ENCODE results near the gene THEM4.
"Not testable (repeated sequence)": the region's sequence is repeated elsewhere in the genome, so short reads cannot be mapped to it uniquely, and the experiment has no call there.

Gene THEM4

DNA sequence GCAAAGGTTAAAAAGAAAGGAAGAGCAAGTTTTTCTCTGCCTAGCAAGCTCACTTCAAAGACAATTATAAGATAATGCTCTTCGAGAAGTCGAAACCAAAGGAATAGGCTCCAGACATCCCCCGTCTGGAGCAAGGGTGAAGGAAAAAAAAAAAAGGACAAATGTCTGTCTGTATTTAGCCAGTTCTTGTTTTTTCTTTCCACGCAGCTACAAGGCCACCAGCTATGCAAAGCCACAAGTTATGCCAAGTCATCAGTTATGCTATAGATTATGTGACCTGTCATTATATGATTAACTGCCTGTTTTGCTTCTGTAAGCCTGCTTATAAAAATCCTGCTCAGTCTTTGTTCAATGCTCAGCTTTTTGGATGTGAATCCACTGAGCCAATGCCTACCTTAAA lies 53.4 kb downstream of the THEM4 start:
- no peak for DNase-seq

DNA sequence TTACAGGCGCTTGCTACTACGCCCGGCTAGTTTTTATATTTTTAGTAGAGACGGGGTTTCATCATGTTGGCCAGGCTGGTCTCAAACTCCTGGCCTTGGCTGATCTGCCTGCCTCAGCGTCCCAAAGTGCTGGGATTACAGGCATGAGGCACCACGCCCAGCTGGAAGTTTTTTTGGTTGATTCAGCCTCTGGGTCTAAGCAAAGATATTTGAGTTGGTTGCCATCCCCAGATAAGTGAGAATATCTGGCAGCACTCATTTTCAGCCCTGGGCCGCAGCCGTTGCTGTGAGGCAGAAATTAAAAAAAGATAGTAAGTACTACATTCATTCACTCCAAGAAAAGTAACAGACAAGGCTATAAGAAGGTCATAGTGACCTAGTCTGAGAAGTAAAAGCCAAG lies 53.8 kb downstream of the THEM4 start:
- DNase-seq: not testable (repeated sequence)

DNA sequence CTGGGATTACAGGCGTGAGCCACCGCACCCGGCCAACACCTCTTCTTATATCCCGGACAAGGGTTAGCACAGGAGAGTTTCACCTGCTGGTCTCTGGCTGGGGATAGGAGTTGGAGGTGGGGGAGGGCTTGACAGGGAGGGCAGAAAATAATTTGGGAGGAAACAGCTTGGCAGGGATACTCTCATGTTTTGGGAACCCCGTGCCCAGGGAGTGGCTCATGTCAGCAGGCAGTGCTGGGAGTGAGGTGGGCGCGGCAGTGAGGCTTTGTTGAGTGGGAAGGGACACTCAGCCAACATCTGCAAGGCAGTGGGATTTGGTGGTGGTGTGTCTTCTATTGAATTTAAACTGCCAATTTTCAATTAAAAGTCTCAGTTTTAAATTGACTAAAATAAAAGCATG lies 54.7 kb downstream of the THEM4 start:
- no peak for DNase-seq

DNA sequence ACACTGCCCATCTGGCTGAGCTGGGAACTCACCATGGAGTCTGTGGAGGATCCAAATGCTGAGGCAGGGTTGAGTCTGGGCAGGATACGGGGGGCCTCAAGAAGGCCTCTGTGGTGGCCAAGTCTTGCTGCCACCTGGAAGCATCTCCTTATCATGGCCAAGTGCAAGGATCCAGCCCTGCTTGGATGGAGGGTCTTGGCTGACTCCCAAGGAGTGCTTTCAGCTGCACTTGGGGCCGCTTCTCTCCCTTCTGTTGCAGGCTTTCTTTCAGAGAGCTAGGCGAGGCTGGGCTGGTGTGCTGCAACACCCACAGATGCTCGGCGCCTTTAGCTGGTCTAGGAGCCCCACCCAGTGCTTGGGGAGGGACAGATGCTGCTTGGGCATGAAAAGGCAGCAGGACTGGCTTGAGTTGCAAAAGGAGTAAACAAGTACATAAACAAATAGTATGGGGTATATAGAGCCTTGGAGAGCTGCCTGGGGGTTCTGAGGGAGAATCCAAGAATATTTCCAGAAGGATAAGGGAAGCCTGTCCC lies 55.8 kb downstream of the THEM4 start, which contains the start of gene THEM5:
TSS of gene THEM5 (minus strand) at position 302 of the 533 bp plus-strand sequence. CDS start at position 155, 147 bp downstream.
- no peak for DNase-seq

DNA sequence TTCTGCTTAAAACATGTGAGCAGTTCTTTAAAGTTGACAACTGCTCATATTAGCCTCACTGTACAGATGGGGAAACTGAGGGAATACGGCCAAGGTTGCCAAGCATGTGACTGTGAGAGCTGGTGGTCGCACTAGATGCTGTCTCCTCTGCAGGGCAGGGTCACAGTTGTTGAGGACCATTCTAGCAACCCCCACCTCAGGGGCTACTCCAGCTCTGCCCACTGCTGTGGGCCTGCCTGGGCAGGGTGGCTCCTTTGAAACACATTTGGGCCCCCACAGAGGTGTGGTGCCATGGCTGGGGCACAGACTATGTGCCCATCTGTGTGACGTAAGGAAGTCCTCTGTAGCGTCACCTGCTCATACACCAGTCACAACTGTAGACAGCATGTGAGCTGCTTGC lies 56.6 kb downstream of the THEM4 start:
- no peak for DNase-seq

DNA sequence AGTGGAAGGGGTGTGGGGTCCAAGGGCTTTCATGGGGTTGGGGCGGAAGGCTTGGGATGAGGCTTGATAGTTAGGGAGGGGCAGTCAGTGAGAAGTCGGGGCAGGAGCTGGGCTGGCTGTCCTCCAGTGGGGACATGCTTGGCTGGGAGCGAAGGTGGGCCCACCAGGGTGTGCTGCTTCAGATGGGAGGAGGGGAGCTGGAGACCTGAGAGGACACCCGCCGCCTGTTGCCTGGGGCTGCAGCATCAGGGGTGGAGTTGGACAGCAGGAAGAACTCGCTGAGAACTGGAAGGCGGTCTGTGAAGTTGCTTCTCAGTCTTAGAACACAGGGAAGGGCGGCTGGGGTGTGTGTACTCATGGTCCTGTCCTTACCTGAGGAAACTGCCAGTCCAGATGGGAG lies 57.4 kb downstream of the THEM4 start:
- peak; percentile 6 for DNase-seq

DNA sequence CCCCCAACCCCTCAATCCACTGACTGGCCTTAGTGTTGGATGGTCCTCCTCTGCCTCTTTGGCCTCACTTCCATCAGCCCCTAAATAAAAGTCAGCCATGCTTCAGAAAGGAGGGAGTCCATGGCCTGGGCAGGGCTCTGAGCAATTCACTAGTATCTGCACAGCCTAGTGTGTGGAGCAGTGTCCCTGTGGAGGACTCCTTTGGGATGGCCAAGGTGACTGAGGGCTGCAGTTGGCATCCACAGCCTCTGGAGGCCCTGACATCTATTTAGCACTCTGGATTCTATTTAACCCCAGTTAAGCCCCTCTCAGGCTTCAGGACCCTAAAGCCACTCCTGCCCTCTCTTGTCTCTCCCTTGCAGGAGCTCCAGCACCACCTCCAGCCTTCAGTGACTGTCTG lies 59.4 kb downstream of the THEM4 start:
- peak; percentile 7 for DNase-seq

DNA sequence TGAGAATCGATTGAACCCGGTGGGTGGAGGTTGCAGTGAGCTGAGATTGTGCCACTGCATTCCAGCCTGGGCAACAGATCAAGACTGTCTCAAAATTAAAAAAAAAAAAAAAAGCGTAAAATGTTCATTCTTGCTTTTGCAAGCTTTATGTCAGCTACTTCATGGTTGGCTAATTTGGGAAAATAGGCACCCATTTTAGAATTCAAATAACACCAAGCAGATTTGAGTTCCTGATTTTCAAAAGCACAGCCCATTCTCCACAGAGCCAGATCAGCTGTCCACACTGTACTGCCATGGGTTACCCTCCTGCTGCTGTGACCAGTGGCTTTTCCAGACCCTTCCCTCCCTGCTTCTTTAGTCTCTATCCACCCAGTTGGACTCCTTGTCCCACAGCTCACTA lies 60.2 kb downstream of the THEM4 start:
- DNase-seq: no peak

DNA sequence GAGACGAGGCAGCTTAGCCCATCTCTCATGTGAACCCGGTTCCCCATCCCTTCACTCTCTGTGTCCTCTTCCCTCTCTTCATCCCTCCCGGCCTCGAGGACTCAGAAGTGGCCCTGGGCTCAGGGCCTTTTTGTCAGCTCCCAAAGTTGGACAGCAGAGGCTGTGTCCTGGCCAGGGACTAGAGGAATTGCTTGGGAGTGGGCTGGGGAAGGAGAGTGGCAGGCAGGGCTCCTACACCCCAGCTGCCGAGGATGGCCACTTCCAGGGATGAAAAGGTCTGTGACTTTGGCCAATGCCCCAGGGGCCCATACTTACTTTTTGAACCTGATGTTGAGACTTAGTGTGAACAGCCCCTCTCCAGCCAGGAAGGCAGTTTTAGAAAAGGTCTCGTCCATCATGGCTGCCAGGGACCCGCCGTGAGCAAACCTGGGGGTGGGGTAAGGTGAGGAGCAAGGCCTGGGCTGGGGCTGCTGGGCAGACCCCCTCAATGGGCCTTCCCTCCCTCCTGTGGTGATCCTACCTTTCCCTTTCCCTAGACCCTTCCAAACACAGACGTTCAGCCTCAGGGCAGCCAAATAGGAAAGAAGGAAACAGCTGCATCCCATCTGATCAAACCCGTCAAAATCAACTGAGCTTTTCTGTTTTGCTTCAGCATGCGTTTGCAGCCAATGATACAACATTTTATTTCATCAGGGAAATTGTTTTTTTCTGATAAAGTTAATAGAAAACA lies 61.3 kb downstream of the THEM4 start:
- DNase-seq: no peak

DNA sequence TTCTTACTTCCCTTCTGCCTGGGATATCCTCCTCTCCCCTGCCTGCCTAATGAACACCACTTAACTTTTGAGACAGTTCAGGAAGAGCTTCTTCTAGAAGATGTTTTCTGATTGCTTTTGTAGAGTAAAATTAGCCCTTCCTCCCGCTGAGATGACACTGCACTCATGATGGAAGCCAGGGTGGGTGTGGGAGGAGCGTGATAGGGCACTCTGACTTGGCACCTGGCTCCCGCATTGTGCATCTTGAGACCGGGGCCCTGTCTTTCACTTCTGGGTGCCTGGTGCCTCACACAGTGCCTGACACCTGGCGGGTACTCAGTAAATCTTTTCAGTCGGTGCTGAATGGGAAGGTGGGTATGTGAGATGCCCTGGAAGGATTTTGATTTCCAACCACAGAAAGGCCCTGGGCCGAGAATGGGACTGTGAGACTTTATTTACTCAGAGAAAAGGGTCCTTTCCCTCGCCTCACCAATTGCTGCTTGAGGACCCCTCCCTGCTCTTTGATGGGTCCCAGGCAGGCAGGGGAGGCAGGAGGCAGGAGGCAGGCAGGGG lies 62.5 kb downstream of the THEM4 start:
- no peak for DNase-seq

DNA sequence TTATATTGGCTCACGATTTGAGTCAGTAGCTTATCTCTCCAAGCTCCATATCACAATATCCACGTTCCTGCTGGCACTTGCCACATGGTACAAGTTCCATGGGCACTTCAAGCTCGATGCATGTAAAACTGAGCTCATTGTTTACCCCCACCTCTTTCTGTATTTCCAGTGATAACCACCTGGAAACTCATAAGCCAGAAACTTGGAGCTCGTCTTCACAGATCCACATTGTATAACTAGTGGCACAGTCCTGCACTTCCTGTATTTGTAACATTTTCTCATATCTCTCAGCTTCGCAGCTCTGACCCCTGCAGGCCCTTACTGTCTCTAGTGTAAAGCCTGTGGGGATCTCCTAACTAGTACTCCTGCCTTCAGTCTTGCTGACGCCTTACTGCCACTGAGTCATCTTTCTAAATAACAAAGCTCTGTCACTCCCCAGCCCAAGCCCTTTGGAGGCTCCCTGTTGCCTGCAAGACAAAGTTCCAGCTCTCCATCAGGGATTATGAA lies 63.2 kb downstream of the THEM4 start:
- no peak for DNase-seq

DNA sequence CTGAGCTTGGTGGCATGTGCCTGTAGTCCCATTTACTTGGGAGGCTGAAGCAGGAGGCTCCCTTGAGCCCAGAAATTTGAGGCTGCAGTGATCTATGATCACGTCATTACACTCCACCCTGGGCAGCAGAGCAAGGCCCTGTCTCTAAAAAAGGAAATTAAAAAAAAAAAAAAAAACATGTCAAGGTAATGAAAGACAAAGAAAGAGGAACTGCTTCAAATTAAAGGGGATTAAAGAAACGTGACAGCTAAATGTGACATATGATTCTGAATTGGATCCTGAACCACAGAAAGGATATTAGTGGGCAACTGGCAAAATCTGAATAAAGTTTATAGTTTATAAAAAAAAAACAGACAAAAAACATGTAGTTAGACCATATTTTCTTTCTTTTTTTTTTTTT lies 65.9 kb downstream of the THEM4 start:
- no peak for DNase-seq

DNA sequence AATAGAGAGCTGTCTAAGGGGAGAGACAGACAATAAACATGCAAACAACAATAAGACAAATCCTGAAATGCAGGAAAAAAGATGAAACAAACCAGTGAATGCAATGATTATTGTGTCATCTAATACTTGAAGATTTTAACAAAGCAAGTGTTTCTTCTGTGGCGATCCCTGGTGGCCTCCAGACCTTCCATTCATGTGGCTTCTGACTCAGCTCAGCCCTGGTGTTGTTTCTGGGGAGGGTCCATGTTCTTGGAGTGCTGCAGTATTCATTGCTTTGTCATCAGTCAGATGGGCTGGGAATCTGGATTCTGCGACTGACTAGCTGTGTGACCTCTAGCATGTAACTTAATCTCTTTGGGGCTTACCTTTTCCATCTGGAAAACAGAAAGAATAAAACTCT lies 68.2 kb downstream of the THEM4 start:
- DNase-seq: no peak

DNA sequence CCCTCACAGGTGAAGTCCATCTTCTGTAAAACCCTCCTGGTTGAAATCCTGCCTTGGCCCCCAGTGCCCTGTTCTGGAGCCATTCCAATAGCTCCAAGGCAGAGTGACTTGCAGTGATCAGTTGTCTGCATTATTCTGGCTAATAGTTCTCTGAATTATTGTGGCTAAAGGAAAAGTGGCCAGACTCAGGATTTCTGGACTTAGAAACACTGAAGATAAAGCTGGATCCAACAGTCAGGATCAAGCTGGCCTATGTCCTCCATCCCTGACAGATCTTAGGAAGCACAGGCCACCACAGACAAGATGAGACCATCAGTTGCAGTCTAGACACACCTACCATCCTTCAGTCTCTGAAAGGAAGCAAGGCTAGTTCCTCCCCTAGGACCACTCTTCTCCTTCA lies 68.9 kb downstream of the THEM4 start:
- no peak for DNase-seq

DNA sequence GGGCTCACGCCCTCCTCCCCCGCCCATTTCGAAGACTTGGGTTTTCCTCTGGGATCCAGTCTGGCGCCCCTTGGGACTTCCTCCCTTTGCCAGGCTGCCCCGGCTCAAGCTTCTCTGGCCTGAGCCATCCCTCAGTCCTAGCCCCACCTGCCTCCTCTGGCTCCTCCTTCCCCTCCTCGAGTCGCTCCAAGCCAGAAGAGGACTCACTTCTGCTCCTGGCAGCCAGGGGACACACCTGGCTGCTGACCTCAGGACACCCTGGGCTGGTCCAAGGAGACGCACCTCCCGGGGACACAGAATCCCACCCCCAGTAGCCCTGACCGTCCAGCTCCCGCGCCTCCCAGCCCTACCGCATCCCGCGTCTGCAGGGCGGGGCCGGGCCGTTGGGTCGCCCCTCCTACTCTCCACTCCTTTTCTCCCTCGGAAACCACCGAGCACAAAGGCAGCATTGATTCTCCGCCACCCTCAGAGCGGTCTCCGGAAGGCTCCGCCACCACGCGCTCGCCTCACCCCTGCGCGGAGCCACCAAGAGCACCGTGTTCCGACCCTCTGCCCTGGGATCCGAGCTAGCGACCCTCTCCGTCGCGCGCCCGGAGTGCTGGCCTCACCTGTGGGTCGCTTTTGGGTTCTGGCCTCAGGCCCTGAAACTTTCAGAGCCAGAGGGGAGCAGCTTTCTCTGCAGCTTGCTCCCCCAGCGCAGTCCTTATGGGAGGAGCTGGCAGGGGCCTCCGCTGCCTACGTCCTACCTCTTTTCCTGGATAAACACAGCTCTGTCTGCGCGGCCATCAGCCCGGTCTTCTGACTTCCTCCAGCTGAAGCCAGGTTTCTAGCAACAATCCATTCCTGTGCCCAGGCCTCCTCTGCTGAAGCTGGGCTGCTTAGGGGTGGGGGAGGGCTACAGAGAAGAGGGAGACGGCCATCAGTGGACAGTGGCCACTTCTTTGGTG lies 69.6 kb downstream of the THEM4 start, which contains the start of gene C2CD4D:
TSS of gene C2CD4D (minus strand) at position 364 of the 947 bp plus-strand sequence. CDS start 831 bp downstream, outside the sequence.
- peak; percentile 93 for DNase-seq

DNA sequence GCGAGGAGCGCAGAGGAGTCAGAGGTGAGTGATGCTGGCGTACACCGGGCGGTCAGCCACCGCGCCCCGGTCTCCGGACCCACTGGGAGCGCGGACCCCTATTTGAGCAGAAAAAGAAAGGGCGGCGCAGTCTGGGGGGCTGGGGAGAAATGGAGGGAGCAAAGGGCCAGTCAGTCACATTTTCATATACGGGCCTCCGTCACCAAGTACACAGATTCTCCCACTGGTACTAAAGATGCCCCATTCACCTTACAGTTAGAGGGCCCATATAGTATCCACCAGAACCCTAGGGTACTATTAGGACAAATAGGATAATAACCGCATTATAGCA lies 70.3 kb downstream of the THEM4 start:
- DNase-seq: no peak

DNA sequence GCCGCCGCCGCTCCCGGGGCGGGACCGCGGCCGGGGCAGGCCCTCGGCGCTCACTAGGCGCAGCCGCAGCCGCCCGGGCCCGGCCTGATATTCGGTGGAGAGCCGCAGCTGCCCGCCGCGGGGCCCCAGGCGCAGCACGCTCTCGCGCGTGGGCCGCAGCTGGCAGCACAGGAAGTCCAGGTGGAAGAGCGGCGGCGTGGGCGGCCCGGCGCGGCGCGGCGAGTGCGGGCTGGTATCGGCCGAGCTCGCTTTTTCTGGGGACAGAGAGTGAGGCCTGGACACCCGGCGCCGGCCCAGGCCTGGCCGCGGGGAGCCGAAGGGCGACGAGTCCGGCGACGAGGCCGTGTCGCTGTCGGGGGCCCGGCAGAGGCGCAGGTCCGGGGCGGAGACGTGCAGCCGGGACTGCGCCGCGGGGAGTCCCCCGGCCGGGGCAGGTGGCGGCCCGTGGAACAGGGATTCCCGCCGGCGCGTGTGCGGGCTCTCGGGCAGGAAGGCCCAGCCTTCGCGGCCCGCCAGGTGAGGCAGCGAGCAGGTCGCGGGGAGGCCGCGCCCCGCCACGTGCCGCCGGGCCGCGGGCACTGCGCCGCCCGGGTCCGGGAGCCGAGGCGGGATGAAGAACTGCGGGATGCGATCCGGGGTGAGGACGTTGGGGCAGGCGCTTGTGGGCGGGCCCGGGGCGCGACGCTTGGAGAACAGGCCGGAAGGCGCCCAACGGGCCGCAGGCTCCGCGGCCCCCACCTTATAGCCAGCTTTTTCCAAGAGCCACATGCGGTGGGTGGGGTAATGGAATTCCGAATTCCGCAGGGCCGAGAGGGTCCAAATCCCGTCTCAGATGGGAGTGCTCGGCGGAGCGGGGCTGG lies 70.9 kb downstream of the THEM4 start:
- DNase-seq: no peak

DNA sequence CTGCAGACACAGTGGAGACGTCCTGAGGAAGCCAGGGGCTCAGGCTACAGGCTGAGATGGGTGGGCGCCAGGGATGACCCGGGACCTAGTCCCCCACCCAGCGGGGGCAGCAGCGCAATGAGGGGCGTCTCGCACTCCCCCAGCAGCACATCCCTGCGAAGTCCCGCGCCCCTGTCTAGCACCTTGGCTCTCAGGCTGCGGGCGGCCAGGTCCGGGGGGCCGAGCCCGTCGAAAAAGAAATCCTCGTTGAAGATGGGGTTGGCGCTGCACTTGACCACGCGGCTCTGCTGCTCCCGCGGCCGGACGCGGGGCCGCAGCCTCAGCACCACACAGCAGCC lies 71.5 kb downstream of the THEM4 start:
- DNase-seq: no peak

DNA sequence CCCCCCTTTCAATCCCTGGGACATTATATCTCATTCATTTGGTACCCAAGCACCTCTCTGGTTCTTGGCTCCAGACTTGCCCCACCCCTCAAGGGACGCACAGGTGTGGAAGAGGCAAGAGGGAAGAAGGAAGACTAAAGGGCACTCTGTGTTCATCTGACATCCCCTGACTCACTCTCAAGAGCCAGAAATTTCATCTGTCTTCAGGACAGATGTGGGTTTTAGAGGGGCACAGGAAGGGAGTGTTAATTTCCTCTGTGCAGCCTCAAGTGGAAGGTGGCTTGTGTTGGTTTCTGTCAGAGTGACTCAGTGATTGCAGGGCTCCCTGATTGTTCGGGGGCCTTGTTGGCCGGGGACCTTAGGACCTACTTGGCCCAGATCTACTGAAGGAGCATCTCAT lies 72.1 kb downstream of the THEM4 start:
- DNase-seq: no peak

DNA sequence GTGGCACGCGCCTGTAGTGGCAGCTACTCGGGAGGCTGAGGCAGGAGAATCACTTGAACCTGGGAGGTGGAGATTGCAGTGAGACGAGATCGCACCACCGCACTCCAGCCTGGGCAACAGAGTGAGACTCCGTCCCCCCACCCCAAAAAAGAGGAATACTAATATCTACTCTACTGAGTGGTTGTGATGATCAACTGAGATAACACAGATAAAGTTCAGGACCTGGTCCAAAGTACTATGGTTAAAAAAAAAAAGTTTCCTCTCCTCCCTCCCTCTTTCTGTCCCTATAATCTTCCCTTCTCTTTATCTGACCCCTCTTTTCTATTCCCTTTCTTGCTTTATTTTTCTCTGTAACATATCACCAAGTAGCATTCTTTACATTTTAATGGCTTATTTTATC lies 73.7 kb downstream of the THEM4 start:
- no peak for DNase-seq

DNA sequence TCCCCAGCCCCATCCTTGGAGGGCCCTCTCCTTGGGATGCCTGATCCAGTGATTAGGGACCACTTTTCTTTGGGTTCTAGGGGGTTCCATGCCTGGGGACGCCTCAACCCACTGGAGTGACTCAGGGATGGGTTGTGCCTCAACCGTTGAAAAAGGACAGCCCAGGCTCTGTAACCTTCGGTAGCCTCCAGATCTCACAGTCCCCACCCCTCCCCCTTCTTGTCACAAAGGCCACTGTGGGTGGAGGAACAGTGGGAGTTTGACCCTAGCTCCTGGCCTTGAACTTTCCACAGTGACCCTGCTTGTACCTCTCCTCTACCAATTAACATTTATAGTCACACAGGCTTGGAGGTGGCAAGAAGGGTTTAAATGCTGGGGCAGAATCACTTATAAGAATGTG lies 75.1 kb downstream of the THEM4 start:
- no peak for DNase-seq

DNA sequence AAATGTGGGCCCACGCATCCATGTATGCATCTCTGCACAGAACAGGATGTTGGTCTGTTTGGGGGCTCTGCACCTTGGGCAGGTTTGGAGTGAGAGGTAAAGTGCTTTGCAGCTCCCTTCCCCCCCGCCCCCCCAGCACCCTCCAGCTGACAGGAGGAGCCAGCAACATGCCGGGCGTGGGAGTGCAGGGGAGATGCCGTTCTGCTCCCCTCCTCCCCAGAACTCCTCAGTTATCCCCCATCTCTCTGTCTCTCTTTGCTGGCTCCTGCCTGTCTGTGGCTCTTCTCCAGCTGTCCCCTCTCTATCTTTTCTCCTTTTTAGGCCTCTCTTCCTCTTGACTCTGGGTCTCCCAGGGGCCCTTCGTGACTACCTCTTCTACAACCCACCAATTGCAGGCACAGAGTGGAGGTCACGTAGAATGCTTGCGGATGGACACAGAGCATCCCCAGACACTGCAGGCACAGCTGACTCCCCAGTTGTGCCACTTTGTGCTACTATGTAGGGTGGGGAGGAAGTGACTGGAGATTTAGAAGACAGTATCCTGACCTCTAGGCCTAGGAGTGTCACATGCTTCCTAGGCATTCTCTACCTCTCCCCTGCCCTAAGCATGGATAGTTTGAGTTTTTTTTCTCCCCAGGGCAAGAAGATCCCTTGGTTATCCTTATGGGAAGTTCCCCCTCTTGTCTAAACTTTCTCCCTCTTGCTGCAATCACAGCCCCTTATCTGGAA lies 76.0 kb downstream of the THEM4 start:
- DNase-seq: no peak

Data from 8988T (cell line).